Transverse colon (tissue), 4 donors: ENCODE measurements around the gene TMEM208. TPM values are rescaled to one million over a fixed set of nuclear protein-coding genes. Genes with fewer than 3 reads are reported as not detected.

Source experiments
- DNase-seq: peaks from one replicate; pipeline ENCODE4 v3.0.0-alpha.2; 2019
- H3K27ac ChIP-seq, 4 donors: fragments of 200-600 bp; sonication (generic); 2 replicates each; pipeline ENCODE4 v1.5.1; 2016 to 2018; ENCODE audit warnings: inconsistent platforms in 4 of 4
- H3K27me3 ChIP-seq: fragments of 200-600 bp; sonication (generic); 2 replicates; pipeline ENCODE4 v1.5.1; 2017; ENCODE audit warnings: inconsistent platforms
- H3K36me3 ChIP-seq, 4 donors: fragments of 200-600 bp; sonication (generic); 2 replicates each; pipeline ENCODE4 v1.5.1; 2017 to 2019; ENCODE audit warnings: inconsistent platforms in 4 of 4
- H3K4me1 ChIP-seq, 4 donors: fragments of 200-600 bp; sonication (generic); 2 replicates each; pipeline ENCODE4 v1.5.1; 2017 to 2020; ENCODE audit warnings: inconsistent platforms in 4 of 4
- H3K4me3 ChIP-seq, 4 donors: fragments of 200-600 bp; sonication (generic); 1 replicate in 1 of 4; 2 replicates in 3 of 4; pipeline versions ENCODE4 v1.5.1 to v1.6.1; 2017 to 2019; ENCODE audit warnings: inconsistent platforms in 4 of 4
- H3K9me3 ChIP-seq, 2 donors: fragments of 200-600 bp; sonication (generic); 2 replicates each; pipeline ENCODE4 v1.5.1; 2017 to 2019; ENCODE audit warnings: inconsistent platforms in 2 of 2
- EP300 ChIP-seq: sonication (generic); formaldehyde crosslinking; IDR thresholded peaks from one replicate; pipeline ENCODE4 v1.6.1; 2017; ENCODE audit warnings: antibody characterized with exemption, low read depth
- POLR2A ChIP-seq: fragments of 450-650 bp; IDR thresholded peaks from one replicate; pipeline ENCODE4 v1.6.1; 2016; ENCODE audit warnings: antibody characterized with exemption, mild to moderate bottlenecking, moderate library complexity
- POLR2AphosphoS5 ChIP-seq, 3 donors: sonication (generic); formaldehyde crosslinking; IDR thresholded peaks; one replicate each; pipeline ENCODE4 v1.6.1; 2016; ENCODE audit warnings: antibody characterized with exemption in 3 of 3
- WGBS, 2 donors: methylation state at CpG; one replicate each; pipeline ENCODE4 v1.1.5; 2018; ENCODE audit warnings: low coverage in 1 of 2; 5-methylcytosine and 5-hydroxymethylcytosine counted together
- in situ Hi-C, 4 donors: fragments of 200-750 bp; cut with MboI; loops; one replicate each; pipeline versions ENCODE4 v1.15.0 to v1.15.1; 2017; ENCODE audit warnings: low sequenced_read_pairs in 3 of 4, low pct_ligation_motif_present in 1 of 4, low pct_unique_long_range_greater_than_20kb in 1 of 4
- intact Hi-C: fragments of 100-400 bp; cut with DNase I; formaldehyde crosslinking; loops from one replicate; pipeline ENCODE4 v1.15.1; 2023; ENCODE audit warnings: low total_unique reads
- total RNA-seq, 4 donors: library from RNA; depleted of rRNA; stranded (reverse); fragments of >200 nt; gene quantifications; one replicate each; pipeline ENCODE4 v1.1.0, GENCODE V29; 2016
- TF ChIP-seq, protein P1 (sequence below), 5 experiments: fragments of 200-600 bp in 3 of 5; fragments of 450-650 bp in 2 of 5; sonication (generic) in 3 of 5; IDR thresholded peaks; 1 replicate in 2 of 5; 2 replicates in 3 of 5; pipeline ENCODE4 v1.5.1; 2016 to 2017; ENCODE audit warnings: antibody characterized with exemption in 5 of 5, inconsistent platforms in 3 of 5, mild to moderate bottlenecking in 2 of 5, moderate library complexity in 1 of 5

The TMEM208 gene
- total RNA-seq, 4 donors from 2014 or later: 29.5 to 50.2 (median 39.3) TPM; not detected in 1

- in situ Hi-C loops (no loop called here), intact Hi-C loops (no loop called here)
- H3K27me3 ChIP-seq: no peaks in the 10 kb centered on the region
- H3K4me1 ChIP-seq: peaks cover 0 to 19% (median 18%) of the 10 kb centered on the region in 4 donors
- H3K27ac ChIP-seq: peak within 1 kb of the TSS; percentile 86 to 93 (median 88)
- H3K36me3 ChIP-seq: peaks cover 0 to 50% (median 11%) of the 10 kb centered on the region in 4 donors
- peak; percentile 88 for DNase-seq
- peak within 1 kb of the TSS; percentile 8 to 54 (median 39) for H3K4me3 ChIP-seq
- no peaks in the 10 kb centered on the region for H3K9me3 ChIP-seq
- TF ChIP-seq, protein P1, sequence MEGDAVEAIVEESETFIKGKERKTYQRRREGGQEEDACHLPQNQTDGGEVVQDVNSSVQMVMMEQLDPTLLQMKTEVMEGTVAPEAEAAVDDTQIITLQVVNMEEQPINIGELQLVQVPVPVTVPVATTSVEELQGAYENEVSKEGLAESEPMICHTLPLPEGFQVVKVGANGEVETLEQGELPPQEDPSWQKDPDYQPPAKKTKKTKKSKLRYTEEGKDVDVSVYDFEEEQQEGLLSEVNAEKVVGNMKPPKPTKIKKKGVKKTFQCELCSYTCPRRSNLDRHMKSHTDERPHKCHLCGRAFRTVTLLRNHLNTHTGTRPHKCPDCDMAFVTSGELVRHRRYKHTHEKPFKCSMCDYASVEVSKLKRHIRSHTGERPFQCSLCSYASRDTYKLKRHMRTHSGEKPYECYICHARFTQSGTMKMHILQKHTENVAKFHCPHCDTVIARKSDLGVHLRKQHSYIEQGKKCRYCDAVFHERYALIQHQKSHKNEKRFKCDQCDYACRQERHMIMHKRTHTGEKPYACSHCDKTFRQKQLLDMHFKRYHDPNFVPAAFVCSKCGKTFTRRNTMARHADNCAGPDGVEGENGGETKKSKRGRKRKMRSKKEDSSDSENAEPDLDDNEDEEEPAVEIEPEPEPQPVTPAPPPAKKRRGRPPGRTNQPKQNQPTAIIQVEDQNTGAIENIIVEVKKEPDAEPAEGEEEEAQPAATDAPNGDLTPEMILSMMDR (IDR thresholded peaks at IDR 0.05): peak; percentile 39 to 69 (median 52)
- TF ChIP-seq EP300: no peak
- peak; percentile 94 for TF ChIP-seq POLR2A
- peak; percentile 81 to 96 (median 94) for TF ChIP-seq POLR2AphosphoS5 (IDR thresholded peaks at IDR 0.05)
- 2 to 44% methylated on average over 7 to 55 of the region's 61 CpGs for WGBS, 2 donors
Observed at GRCh38 chr16:67199011-67199807, 27.7 kb upstream of the TMEM208 start, which contains the start of gene ELMO3. ELMO3 (plus strand) TSS chr16:67199131; CDS start chr16:67199327, 196 bp downstream.

- intact Hi-C loops (no loop called here), in situ Hi-C loops (no loop called here)
- peak overlapping the region in 3 of 4 donors; percentile 31 to 54 (median 47) for H3K4me3 ChIP-seq
- H3K4me1 ChIP-seq: peaks cover 0 to 19% (median 18%) of the 10 kb centered on the region in 4 donors
- WGBS, 2 donors: 38 to 40% methylated on average over 2 to 19 of the region's 22 CpGs
- TF ChIP-seq EP300: no peak
- no peak for TF ChIP-seq POLR2A
- TF ChIP-seq, protein P1 (IDR thresholded peaks at IDR 0.05): peak in 3 of 5 experiments; percentile 10 to 50 (median 23)
- H3K36me3 ChIP-seq: peaks cover 0 to 48% (median 9%) of the 10 kb centered on the region in 4 donors
- H3K27ac ChIP-seq: peak overlapping the region; percentile 86 to 93 (median 88)
- no peaks in the 10 kb centered on the region for H3K9me3 ChIP-seq
- H3K27me3 ChIP-seq: no peaks in the 10 kb centered on the region
- peak; percentile 63 for DNase-seq
Observed at GRCh38 chr16:67199808-67200198, 27.1 kb upstream of the TMEM208 start.

GRCh38 chr16:67200491-67200890 lies 26.4 kb upstream of the TMEM208 start:
- Histone ChIP-seq H3K9me3 (no peaks in the 10 kb centered on the region), H3K4me1 (peaks cover 0 to 19% (median 18%) of the 10 kb centered on the region in 4 donors), H3K27me3 (no peaks in the 10 kb centered on the region), H3K4me3 (peak overlapping the region in 1 of 4 donors; percentile 54), H3K27ac (peak overlapping the region in 1 of 4 donors; percentile 93), H3K36me3 (peaks cover 0 to 41% (median 6%) of the 10 kb centered on the region in 4 donors)
- no peak for DNase-seq
- intact Hi-C loops (no loop called here), in situ Hi-C loops (no loop called here)
- TF ChIP-seq, protein P1 (IDR thresholded peaks at IDR 0.05): no peak
- TF ChIP-seq POLR2AphosphoS5 (IDR thresholded peaks at IDR 0.05): no peak
- no peak for TF ChIP-seq EP300
- no peak for TF ChIP-seq POLR2A
- 90% methylated on average over 6 of the region's 8 CpGs; no CpG with 5 or more reads in 1 of the 2 donors for WGBS, 2 donors

DNA sequence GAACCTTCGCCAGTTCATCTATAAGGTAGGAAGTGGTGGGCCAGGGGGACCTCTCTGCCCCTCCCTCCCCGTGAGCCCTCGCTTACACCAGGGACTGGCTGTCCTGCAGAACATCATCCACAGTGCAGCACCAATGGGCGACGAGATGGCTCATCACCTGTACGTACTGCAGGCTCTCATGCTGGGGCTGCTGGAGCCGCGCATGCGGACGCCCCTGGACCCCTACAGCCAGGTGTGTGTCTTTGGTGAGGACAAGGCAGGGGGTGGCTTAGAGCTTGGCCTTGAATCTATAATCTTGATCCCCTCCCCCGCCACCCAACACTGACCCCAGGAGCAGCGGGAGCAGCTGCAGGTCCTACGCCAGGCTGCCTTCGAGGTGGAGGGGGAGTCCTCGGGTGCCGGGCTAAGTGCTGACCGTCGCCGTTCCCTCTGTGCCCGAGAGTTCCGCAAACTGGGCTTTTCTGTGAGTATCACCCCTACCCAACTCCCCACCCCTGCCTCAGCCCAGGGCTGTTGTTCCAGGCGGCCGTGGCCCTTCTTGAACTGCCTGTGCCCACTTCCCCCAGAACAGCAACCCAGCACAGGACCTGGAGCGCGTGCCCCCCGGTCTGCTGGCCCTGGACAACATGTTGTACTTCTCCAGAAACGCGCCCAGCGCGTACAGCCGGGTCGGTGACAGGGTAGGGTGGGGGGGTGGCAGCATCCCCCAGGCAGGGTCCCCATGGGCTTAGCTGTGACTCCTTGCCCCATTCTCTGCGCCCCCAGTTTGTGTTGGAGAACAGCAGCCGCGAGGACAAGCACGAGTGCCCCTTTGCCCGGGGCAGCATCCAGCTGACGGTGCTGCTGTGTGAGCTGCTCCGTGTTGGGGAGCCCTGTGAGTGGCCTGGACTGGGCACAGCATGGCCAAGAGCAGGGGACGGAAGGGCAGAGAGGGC lies 25.3 kb upstream of the TMEM208 start:
- intact Hi-C loops: no loop called here
- Histone ChIP-seq H3K27ac (no peak overlapping the region), H3K36me3 (peaks cover 0 to 30% (median under 1%) of the 10 kb centered on the region in 4 donors), H3K4me1 (peaks cover 0 to 19% (median 18%) of the 10 kb centered on the region in 4 donors), H3K4me3 (no peak overlapping the region), H3K27me3 (no peaks in the 10 kb centered on the region), H3K9me3 (no peaks in the 10 kb centered on the region)
- WGBS, 2 donors: 92% methylated on average over 33 of the region's 40 CpGs; no CpG with 5 or more reads in 1 of the 2 donors
- DNase-seq: no peak
- in situ Hi-C loops: no loop called here
- TF ChIP-seq, protein P1 (IDR thresholded peaks at IDR 0.05): no peak
- TF ChIP-seq POLR2A (no peak), EP300 (no peak)
